Endothelial cell of umbilical vein (primary cell): ENCODE data around the gene FTO.

Experiments
- CTCF ChIP-seq, 2 donors: IDR thresholded peaks; 1 replicate in 1 of 2; 2 replicates in 1 of 2; pipeline ENCODE4 v1.5.1; 2011; ENCODE audit warnings: low read length in 2 of 2, mild to moderate bottlenecking in 2 of 2, moderate library complexity in 2 of 2, control low read depth in 1 of 2, inconsistent platforms in 1 of 2, low read depth in 1 of 2; ENCODE audit not compliant: insufficient read depth in 1 of 2; ENCODE audit errors: extremely low read depth in 1 of 2
- POLR2AphosphoS5 ChIP-seq: IDR thresholded peaks from 2 replicates; pipeline ENCODE4 v1.6.1; 2012; ENCODE audit warnings: low read depth, mild to moderate bottlenecking, control low read depth, low read length, moderate library complexity; ENCODE audit not compliant: insufficient read depth

- TF ChIP-seq POLR2AphosphoS5 = no peak
- no peak for TF ChIP-seq CTCF (IDR thresholded peaks at IDR 0.05; ENCODE audit: extremely low read depth in 1 of 2, insufficient read depth in 1 of 2, low read depth in 1 of 2, low read length in 2 of 2)
Measured at GRCh38 chr16:53904533-53904932, 200.6 kb downstream of the FTO start.
